ENCODE measurements around the gene CD300A. TPM values are rescaled to one million over a fixed set of nuclear protein-coding genes. Genes with fewer than 3 reads are reported as not detected.

The CD300A gene
- total RNA-seq, 3 donors from 2014 or later (not counting 1 experiment from before 2014, with no cell fraction given) = 287 to 370 (median 295) TPM

DNA sequence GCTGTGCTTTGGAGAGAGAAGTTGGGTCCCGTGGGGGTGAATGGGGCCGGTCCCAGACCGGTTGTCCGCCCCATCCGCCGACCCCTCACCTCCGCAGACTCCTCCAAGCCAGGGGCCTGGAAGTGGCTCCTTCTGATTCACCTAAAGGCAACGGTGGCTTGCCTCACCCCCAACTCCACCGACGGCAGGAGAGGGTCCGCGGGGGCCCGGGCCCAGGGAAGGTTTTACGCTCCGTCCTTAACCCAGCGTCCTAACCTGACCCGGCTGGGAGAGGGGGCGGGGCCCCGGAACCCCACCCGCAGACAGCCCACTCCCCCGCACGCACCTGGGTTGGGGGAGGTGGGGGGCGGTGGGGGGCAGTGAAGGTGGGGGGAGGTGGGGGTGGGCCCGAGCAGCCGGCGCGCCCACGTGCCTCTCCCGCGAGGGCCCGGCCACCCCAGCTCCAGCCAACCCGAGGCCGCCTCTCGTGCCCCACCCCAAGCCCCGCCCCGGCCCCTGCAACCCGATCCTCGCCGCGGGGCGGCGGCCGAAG lies 12.7 kb upstream of the CD300A start:
- TF ChIP-seq, protein P1, sequence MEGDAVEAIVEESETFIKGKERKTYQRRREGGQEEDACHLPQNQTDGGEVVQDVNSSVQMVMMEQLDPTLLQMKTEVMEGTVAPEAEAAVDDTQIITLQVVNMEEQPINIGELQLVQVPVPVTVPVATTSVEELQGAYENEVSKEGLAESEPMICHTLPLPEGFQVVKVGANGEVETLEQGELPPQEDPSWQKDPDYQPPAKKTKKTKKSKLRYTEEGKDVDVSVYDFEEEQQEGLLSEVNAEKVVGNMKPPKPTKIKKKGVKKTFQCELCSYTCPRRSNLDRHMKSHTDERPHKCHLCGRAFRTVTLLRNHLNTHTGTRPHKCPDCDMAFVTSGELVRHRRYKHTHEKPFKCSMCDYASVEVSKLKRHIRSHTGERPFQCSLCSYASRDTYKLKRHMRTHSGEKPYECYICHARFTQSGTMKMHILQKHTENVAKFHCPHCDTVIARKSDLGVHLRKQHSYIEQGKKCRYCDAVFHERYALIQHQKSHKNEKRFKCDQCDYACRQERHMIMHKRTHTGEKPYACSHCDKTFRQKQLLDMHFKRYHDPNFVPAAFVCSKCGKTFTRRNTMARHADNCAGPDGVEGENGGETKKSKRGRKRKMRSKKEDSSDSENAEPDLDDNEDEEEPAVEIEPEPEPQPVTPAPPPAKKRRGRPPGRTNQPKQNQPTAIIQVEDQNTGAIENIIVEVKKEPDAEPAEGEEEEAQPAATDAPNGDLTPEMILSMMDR (IDR thresholded peaks at IDR 0.05) = no peak
- Histone ChIP-seq H3K36me3 (ENCODE audit: control insufficient read depth, insufficient read depth, low read length) (no peaks in the 10 kb centered on the region), H3K4me1 (ENCODE audit: control insufficient read depth, insufficient read depth, low read length) (peaks cover 45% of the 10 kb centered on the region), H3K4me3 (ENCODE audit: low read length) (peak overlapping the region; percentile 4), H3K27ac (ENCODE audit: low read length) (no peak overlapping the region), H3K27me3 (ENCODE audit: control insufficient read depth, insufficient read depth, low read length) (peaks cover 2% of the 10 kb centered on the region), H3K9me3 (ENCODE audit: control insufficient read depth, insufficient read depth, low read length) (no peaks in the 10 kb centered on the region)
- Mint-ChIP-seq H3K4me1 (peaks cover 23 to 37% of the 10 kb centered on the region in 2 donors), H3K4me3 (peak overlapping the region; percentile 50), H3K27ac (no peak overlapping the region), H3K36me3 (no peaks in the 10 kb centered on the region), H3K27me3 (ENCODE audit: low read depth in 2 of 2) (no peaks in the 10 kb centered on the region), H3K9me3 (no peaks in the 10 kb centered on the region)
- 4% methylated on average over 32 of the region's 43 CpGs for WGBS (ENCODE audit: insufficient coverage)
- intact Hi-C loops (cut with micrococcal nuclease) = no loop called here
- DNase-seq = peak in 1 of 2 donors; percentile 80
- ATAC-seq = peak; percentile 89 to 93 (median 92)

DNA sequence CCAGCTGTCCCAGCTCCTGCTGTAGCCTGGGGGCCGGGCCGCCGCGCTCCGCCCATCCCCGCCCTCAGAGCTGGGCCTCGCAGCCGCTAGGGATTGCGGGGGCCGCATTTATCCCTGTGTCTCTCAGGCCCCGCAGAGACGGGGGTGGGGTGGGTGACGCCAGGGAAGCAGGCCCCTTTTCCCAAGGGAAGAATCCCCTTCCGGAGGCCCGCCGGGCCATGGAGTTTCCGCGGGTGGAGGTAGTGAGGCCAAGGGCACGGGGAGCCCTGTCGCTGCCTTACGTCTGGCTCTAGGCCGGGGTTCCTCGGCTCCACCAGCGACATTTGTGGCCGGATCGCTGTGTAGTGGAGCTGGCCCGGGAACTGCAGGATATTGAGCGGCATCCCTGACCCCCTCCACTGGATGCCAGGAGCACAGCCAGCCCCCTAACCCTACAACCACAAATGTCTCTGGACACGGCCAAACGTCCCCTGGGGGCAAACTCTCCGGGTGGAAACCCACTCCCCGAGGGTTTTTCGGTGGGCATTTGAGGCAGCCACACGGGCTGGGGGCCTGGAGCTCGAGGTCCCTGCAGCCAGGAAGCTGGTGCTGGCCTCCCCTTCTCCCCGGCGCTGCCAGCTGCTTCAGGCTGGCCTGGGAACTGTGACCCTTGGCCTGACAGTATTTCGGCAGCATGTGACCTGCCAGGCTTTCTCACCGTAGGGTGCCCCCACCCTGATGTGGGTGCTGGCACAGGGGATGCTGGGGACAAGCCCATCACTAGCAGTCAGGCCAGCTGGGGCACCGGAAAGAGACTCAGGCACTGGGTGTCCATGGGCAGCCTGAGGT lies 12.0 kb upstream of the CD300A start:
- ATAC-seq (peak in 2 of 3 donors; percentile 8 to 16), DNase-seq (peak in 1 of 2 donors; percentile 60)
- Histone ChIP-seq H3K9me3 (ENCODE audit: control insufficient read depth, insufficient read depth, low read length) (no peaks in the 10 kb centered on the region), H3K4me1 (ENCODE audit: control insufficient read depth, insufficient read depth, low read length) (peaks cover 50% of the 10 kb centered on the region), H3K27ac (ENCODE audit: low read length) (no peak overlapping the region), H3K36me3 (ENCODE audit: control insufficient read depth, insufficient read depth, low read length) (no peaks in the 10 kb centered on the region), H3K27me3 (ENCODE audit: control insufficient read depth, insufficient read depth, low read length) (peaks cover 2% of the 10 kb centered on the region), H3K4me3 (ENCODE audit: low read length) (peak overlapping the region; percentile 20)
- TF ChIP-seq, protein P1 (IDR thresholded peaks at IDR 0.05) = no peak
- intact Hi-C loops (cut with micrococcal nuclease) = loop anchor here (5.0 kb wide), 1 partner anchor 152 kb away; no protein-coding TSS in a partner anchor
- H3K4me3 Mint-ChIP-seq = peak overlapping the region; percentile 50
- no peaks in the 10 kb centered on the region for H3K36me3 Mint-ChIP-seq
- no peaks in the 10 kb centered on the region for H3K27me3 Mint-ChIP-seq (ENCODE audit: low read depth in 2 of 2)
- 27% methylated on average over 40 of the region's 40 CpGs for WGBS (ENCODE audit: insufficient coverage)
- H3K9me3 Mint-ChIP-seq = no peaks in the 10 kb centered on the region
- H3K27ac Mint-ChIP-seq = no peak overlapping the region
- H3K4me1 Mint-ChIP-seq = peaks cover 27 to 40% of the 10 kb centered on the region in 2 donors

DNA sequence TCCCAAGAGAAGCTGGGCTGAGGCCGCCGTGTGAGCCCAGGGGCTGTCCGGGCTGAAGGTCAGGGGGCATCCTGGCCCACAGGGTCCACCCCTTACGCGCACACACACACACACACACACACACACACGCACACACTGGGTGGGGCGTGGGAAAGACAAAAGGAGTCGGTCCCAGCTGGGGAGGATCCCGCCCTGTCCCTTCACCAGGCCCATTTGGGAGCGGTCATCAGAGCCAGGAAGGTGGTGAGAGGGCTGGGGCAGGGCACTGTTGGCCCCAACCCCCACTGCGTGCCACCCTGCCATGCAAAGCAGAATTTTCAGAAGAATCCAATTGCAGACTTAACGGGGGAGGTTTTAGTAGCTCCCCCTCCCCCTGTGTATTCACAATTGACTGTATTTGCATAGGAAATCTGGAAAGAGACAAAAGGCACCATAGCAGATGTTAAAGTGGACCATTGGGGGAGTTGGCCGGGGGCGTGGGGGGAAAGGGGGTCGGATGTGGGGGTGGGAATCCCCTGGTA lies 11.3 kb upstream of the CD300A start:
- no peak for ATAC-seq
- no peak for DNase-seq
- no peak overlapping the region for H3K4me3 ChIP-seq (ENCODE audit: low read length)
- Mint-ChIP-seq H3K4me3 (peak overlapping the region; percentile 6), H3K9me3 (no peaks in the 10 kb centered on the region), H3K36me3 (no peaks in the 10 kb centered on the region), H3K27ac (no peak overlapping the region), H3K4me1 (peaks cover 29 to 43% of the 10 kb centered on the region in 2 donors), H3K27me3 (ENCODE audit: low read depth in 2 of 2) (no peaks in the 10 kb centered on the region)
- H3K9me3 ChIP-seq (ENCODE audit: control insufficient read depth, insufficient read depth, low read length) = no peaks in the 10 kb centered on the region
- intact Hi-C loops (cut with micrococcal nuclease) = loop anchor here (5.0 kb wide), 1 partner anchor 153 kb away; no protein-coding TSS in a partner anchor
- H3K36me3 ChIP-seq (ENCODE audit: control insufficient read depth, insufficient read depth, low read length) = no peaks in the 10 kb centered on the region
- TF ChIP-seq, protein P1 (IDR thresholded peaks at IDR 0.05) = no peak
- no peak overlapping the region for H3K27ac ChIP-seq (ENCODE audit: low read length)
- H3K27me3 ChIP-seq (ENCODE audit: control insufficient read depth, insufficient read depth, low read length) = peaks cover 2% of the 10 kb centered on the region
- 91% methylated on average over 12 of the region's 15 CpGs for WGBS (ENCODE audit: insufficient coverage)
- peaks cover 57% of the 10 kb centered on the region for H3K4me1 ChIP-seq (ENCODE audit: control insufficient read depth, insufficient read depth, low read length)
